BJ (cell line): ENCODE results near the gene FAM47E. TPM values are rescaled to one million over a fixed set of nuclear protein-coding genes. Genes with fewer than 3 reads are reported as not detected.

Source experiments
- CTCF ChIA-PET: fragments of 350-600 bp; formaldehyde crosslinking; extraction: SDS; loops from one replicate; lab custom pipeline; 2021; ENCODE audit warnings: antibody characterized with exemption, inconsistent platforms; lab: Yijun Ruan, JAX
- POLR2A ChIA-PET: fragments of 300-600 bp; sonication (Branson Sonifier 250); formaldehyde crosslinking; extraction: SDS; loops from one replicate; lab custom pipeline; 2021; ENCODE audit warnings: antibody characterized with exemption; lab: Charles Lee
- DNase-seq: peaks from one replicate; pipeline ENCODE4 v3.0.0-alpha.2; 2011; ENCODE audit warnings: low read depth
- H3K27me3 ChIP-seq: 2 replicates; pipeline ENCODE4 v1.6.0; 2011; ENCODE audit warnings: low read length; ENCODE audit not compliant: control insufficient read depth, insufficient read depth
- H3K36me3 ChIP-seq: 2 replicates; pipeline ENCODE4 v1.5.1; 2011; ENCODE audit warnings: low read length; ENCODE audit not compliant: control insufficient read depth, insufficient read depth
- H3K4me3 ChIP-seq: 2 replicates; pipeline ENCODE4 v1.5.1; 2011; ENCODE audit warnings: low read depth, mild to moderate bottlenecking, control low read depth, low read length
- polyA plus RNA-seq: library from polyadenylated mRNA; depleted of rRNA; stranded (reverse); fragments of >200 nt; gene quantifications from 2 replicates; pipeline ENCODE4 v1.2.3, GENCODE V29; 2011
- TF ChIP-seq, protein P1 (sequence below): IDR thresholded peaks from 2 replicates; pipeline ENCODE4 v1.5.1; 2011; ENCODE audit warnings: low read depth, mild to moderate bottlenecking, control low read depth, inconsistent platforms, low read length, moderate library complexity; ENCODE audit not compliant: insufficient read depth

FAM47E gene
- polyA plus RNA-seq, 1 experiment = 0.05 TPM

DNA sequence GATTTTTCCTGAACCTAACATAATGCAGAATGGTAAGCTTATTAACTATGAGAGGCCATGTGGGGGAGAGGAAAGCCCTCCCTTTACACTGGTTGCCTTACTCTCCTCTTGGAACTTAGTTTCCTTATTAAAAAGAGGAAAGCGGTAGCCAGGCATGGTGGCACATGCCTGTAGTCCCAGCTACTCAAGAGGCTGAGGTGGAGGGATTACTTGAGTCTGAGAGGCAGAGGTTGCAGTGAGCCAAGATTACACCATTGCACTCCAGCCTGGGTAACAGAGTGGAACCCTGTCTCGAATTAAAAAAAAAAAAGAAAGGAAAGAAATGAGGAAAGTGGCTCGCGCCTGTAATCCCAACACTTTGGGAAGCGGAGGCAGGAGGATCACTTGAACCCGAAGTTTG, 2.0 kb downstream of the FAM47E start:
- POLR2A ChIA-PET = no interaction called here
- CTCF ChIA-PET = interaction anchor here (1.0 to 1.6 kb wide), 3 partner anchors 13 to 74 kb away, joined by 3 to 5 read pairs (median 3); no protein-coding TSS in a partner anchor
- H3K36me3 ChIP-seq = no peaks in the 10 kb centered on the region
- H3K4me3 ChIP-seq = no peak overlapping the region
- no peak for DNase-seq
- TF ChIP-seq, protein P1, sequence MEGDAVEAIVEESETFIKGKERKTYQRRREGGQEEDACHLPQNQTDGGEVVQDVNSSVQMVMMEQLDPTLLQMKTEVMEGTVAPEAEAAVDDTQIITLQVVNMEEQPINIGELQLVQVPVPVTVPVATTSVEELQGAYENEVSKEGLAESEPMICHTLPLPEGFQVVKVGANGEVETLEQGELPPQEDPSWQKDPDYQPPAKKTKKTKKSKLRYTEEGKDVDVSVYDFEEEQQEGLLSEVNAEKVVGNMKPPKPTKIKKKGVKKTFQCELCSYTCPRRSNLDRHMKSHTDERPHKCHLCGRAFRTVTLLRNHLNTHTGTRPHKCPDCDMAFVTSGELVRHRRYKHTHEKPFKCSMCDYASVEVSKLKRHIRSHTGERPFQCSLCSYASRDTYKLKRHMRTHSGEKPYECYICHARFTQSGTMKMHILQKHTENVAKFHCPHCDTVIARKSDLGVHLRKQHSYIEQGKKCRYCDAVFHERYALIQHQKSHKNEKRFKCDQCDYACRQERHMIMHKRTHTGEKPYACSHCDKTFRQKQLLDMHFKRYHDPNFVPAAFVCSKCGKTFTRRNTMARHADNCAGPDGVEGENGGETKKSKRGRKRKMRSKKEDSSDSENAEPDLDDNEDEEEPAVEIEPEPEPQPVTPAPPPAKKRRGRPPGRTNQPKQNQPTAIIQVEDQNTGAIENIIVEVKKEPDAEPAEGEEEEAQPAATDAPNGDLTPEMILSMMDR = no peak
- peaks cover 32% of the 10 kb centered on the region for H3K27me3 ChIP-seq

DNA sequence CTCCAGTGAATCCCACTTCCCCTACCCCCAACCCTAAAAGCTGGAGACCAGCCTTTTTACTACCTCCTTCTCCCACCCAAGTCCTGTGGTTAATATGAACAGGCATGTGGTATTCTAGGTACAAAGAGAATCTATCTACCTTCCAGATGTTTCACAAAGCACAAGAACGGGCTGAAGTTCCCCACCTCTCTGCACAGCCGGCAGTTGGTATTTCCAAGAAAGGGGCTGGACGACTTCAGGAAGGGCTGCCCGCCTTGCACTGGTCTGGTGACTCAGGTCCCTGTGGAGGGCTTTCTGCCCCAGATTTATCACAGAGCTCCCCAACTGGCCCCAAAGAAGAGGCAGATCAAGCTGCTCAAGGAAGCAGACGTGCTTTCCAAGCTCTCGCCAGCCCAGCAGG, 4.5 kb downstream of the FAM47E start:
- CTCF ChIA-PET = no interaction called here
- no peak for DNase-seq
- POLR2A ChIA-PET = no interaction called here
- H3K27me3 ChIP-seq = peaks cover 27% of the 10 kb centered on the region
- no peaks in the 10 kb centered on the region for H3K36me3 ChIP-seq
- H3K4me3 ChIP-seq = no peak overlapping the region
- TF ChIP-seq, protein P1 = no peak

DNA sequence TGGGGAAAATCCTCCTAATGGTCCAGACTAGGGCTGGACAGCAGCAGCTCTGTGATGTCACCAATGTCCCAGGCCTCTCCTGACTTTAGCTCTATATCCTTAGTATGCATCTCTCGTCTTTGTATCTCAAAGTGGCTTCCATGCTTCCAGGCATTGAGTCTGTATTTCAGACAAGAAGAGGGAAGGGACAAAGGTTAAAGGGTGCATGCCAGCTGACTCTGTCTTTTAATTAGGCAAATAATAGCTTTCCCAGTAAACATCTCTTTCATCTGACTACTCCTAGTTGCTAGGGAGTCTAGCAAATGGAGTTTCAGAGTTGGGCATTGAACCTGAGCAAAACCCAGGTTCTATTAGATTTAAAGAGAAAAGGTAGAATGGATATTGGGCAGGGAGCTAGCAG, 5.4 kb downstream of the FAM47E start:
- ChIA-PET CTCF (no interaction called here), POLR2A (no interaction called here)
- Histone ChIP-seq H3K36me3 (no peaks in the 10 kb centered on the region), H3K4me3 (no peak overlapping the region), H3K27me3 (peaks cover 19% of the 10 kb centered on the region)
- TF ChIP-seq, protein P1 = no peak
- no peak for DNase-seq

DNA sequence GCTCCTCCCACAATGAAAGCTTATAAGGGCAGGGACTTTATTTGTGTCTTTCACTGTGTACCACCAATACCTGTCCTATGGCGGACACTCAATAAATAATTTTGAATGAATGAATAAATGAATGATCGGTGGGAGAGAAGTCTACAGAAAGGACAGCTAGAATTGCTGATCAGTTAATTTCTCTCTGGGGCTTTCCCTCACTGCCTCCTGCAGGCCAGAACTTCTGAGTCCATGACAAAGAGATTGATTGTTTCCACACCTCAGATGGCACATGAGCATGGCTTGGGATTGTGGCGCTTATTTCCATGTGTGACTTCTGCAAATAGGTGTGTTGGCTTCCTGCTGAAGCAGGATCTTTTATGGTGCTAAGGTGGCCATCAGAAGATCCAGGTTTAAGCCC, 6.3 kb downstream of the FAM47E start:
- Histone ChIP-seq H3K27me3 (peaks cover 12% of the 10 kb centered on the region), H3K4me3 (no peak overlapping the region), H3K36me3 (no peaks in the 10 kb centered on the region)
- ChIA-PET POLR2A (no interaction called here), CTCF (no interaction called here)
- TF ChIP-seq, protein P1 = no peak
- DNase-seq = no peak

DNA sequence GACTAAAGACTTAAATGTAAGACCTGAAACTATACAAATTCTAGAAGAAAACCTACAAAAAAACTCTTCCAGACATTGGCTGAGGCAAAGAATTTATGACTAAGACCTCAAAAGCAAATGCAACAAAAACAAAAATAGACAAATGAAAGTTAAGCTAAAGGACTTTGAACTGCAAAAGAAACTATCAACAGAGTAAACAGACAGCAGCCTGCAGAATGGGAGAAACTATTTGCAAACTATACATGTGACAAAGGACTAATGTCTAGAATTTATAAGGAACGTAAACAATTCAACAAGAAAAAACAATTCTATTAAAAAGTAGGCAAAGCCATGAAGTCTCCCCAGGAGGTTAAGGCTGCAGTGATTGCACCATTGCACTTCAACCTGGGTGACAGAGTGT, 9.1 kb downstream of the FAM47E start:
- H3K27me3 ChIP-seq = peaks cover 13% of the 10 kb centered on the region
- H3K4me3 ChIP-seq = no peak overlapping the region
- TF ChIP-seq, protein P1 = no peak
- no peak for DNase-seq
- no peaks in the 10 kb centered on the region for H3K36me3 ChIP-seq
- ChIA-PET POLR2A (no interaction called here), CTCF (interaction anchor here (1.3 kb wide), 1 partner anchor 81 kb away, joined by 4 read pairs; no protein-coding TSS in a partner anchor)
